Measurements from ENCODE around the gene ADGRL2.
"Not testable (repeated sequence)": the region's sequence is repeated elsewhere in the genome, so short reads cannot be mapped to it uniquely, and the experiment has no call there.

Gene ADGRL2

DNA sequence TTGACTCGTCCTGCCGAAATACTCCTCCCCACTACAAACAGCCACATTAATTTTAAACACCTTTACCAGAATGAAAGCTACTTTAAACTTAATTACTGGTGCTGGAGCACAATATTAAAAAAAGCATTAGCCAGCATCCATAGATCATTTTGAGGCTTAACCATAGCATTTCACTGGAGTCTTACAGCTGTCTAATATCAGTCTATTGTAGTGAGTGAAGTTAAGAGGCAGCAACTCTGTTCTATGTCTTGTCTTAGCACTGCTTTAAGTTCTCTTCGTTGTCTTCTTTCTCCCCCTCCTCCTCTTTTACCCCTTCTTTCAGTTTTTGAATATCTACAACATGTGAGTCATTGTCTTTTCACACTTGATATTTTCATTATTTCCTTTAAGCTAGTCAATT lies 49.3 kb downstream of the ADGRL2 start:
- no peak for DNase-seq

DNA sequence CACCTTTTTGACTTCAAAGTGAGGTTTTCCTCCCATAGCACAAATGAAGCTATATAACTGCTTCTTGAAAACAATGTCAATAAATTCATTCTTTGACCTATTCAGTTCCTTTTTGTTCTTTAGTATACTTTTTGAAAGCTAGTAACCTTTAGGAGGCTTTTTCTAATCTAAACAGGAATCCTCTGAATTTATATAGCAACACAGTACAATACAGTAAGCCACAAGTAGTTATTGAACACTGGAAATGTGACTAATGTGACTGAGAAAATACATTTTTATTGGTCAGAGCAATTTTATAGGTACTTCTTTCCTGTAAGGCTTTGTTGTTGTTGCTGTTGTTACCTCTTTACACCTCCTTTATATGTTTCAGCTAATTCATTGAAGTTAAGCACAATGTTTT lies 49.8 kb downstream of the ADGRL2 start:
- DNase-seq: no peak

DNA sequence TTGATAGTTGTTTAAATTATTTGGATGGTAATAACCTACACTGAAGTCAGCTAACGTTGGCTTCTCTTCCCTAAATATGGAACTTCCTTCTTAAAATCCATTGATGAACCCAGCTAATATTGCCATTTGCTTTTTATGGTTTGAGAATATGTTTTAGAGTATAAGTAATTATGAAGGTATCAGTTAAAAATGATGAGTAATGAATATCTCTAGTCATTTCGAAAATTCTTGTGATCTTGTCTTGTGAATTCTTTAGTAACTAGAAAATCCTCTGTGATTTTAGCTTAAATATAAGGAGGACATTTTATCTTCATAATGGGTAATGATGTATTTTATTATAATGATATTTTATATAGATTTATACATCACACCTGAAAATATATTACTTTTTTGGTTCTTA lies 50.5 kb downstream of the ADGRL2 start:
- DNase-seq: no peak

DNA sequence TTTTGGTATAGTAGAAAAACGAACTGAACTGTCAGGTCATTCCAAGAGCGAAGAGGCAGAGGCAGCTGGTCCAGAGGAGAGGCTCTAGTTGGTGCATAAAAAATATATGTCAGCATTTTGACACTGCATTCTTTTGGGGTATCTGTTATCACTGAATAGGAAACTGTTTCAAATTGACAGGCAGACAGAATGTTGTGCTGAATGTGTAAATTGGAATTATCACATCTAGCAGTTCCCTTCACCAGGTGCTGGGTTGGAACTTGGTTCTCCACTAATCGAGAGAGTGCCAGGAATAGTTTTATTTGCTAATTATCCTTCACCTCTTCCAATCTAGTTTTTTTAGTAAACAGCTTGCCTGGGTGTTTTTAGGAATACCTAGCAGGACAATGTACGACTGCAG lies 52.2 kb downstream of the ADGRL2 start:
- DNase-seq: no peak

DNA sequence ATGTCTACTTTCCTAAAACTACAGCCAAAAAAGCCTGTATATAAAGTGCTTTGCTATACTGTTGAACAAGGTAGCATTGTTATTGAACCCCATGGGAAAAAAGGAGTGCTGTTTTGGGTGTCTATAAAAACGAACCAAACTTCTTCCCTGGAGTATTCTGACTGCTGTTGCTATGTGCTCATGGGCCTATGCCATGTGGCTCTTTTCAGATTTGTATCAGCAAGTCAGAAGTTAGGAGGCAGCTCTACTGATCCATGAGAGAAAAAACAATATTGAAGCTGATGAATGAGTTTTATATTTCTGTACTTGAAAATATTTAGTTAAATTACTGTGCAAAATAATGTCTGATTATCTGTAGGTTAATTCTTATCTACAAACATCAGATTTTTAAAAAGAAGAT lies 66.5 kb downstream of the ADGRL2 start:
- DNase-seq: no peak

DNA sequence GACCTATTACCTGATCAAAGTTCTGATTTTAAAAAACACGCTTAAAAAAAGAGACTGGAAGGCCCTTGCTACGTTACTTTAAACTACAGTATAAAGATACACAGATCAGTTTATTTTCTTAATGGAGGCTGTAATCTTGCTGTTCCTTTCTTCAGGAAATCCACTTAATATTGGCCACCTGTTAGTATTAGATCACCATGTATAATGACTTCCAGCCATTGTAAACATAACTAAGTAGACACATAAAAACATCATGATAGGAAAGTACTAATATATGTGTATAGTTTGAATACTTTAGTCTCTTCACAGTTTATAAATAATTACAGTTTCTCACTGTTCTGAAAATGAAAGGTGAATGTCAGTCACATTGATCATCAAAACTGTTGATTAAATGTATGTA lies 68.6 kb downstream of the ADGRL2 start:
- DNase-seq: no peak

DNA sequence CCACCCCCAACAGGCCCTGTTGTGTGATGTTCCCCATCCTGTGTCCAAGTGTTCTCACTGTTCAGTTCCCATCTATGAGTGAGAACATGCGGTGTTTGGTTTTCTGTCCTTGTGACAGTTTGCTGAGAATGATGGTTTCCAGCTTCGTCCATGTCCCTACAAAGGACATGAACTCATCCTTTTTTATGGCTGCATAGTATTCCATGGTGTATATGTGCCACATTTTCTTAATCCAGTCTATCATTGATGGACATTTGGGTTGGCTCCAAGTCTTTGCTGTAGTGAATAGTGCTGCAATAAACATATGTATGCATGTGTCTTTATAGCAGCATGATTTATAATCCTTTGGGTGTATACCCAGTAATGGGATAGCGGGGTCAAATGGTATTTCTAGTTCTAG lies 70.4 kb downstream of the ADGRL2 start:
- not testable (repeated sequence) for DNase-seq

DNA sequence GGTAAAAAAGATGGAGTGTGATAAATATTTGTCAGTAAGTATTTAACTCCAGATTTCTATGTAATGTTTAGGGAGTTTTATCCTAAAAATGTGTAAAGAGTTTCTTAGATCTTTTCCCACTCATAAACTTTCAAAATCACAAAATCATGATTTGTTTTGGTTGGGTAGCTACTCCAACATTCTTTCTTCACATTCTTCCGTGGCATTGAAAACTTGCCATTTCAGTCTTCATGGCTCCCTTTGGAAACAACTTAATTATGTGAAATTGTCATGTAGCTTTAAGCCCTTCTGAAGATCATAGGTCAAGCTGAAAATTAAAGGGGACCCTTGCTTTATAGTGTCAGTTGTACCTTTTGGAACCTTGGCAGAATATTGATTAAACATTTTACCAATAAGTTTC lies 73.2 kb downstream of the ADGRL2 start:
- no peak for DNase-seq

DNA sequence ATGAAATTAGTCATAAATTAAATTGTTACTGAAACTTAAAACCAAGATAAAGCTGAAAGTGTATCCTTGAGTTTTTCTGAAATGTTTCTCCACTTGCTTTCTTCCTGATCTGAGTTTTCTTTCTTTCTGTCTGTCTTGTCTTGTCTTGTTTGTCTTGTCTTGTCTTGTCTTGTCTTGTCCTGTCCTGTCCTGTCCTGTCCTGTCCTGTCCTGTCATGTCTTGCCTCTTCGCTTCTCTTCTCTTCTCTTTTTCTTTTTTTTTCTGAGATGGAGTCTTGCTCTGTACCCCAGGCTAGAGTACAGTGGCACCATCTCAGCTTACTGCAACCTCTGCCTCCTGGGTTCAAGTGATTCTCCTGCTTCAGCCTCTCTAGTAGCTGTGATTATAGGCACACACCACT lies 73.7 kb downstream of the ADGRL2 start:
- DNase-seq: no peak

DNA sequence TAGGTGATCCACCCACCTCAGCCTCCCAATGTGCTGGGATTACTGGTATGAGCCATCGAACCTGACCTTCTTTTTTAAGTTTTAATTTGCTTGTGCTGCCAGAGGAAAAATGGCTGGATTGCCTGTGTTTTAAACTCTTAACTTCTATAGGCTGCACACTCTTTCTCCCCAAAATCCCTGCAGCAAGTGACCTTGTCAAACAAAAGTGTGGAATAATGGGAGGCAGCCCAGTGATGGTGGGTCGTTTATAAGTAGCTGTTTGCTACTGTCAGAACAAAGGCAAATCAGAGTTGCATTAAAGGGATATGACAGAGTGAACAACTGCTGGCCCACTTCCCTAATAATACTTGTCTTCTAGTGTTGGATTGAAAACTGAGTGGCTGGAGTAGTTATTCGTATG lies 74.2 kb downstream of the ADGRL2 start:
- DNase-seq: no peak

DNA sequence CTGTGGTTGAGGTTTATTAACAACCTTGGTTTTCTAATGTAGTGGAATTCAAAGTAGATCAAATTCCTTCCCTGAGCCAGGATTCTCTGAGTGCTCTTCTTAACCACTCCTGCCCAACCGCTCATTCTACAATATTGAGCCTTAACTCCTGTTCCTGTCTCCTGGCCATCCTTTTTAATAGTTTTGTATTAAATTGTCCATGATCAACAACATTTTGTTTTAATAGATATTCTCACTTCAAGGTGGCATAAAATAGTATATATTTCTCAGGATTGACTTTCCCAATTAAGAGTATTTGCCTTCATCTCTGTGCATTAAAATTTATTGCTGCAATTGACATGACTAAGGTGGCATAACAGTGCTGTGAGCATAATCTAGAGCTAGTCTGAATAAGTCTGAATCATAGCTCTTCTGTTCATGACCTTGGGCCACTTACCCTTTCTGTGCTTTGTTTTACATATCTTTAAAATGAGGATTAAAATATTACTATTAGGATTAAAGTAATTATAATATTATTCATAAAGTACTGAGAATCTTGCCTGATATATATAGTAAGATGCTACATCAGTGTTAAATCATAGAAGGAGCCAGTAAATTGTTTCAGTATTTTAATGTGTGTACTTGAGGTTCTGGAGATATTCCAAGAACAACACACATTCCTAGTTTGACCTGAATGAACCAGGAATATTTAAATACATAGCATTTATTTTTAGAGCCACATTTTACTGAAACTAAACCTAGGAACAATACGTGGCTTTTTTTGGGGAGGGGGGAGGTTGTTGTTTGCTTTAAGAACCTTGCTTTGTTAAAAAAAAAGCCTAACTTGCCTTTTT lies 76.4 kb downstream of the ADGRL2 start:
- DNase-seq: no peak

DNA sequence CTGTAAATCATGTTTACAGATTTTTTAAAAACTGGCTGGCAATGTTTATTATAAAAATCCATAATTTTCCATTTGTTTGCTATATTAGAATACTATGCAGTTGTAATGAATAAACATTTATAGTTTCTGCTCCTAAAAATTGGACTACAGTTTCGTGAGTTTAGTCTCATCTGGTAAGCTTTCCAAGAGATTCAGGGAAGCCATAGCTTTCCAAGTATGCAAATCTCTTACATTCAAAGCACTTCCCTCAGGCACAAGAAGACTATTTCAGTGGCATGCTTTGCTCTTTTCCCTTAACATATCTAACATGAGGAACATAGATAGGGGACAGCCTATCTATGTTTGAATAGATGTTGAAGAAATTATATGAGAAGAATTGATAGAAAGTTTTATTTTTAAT lies 77.2 kb downstream of the ADGRL2 start:
- no peak for DNase-seq

DNA sequence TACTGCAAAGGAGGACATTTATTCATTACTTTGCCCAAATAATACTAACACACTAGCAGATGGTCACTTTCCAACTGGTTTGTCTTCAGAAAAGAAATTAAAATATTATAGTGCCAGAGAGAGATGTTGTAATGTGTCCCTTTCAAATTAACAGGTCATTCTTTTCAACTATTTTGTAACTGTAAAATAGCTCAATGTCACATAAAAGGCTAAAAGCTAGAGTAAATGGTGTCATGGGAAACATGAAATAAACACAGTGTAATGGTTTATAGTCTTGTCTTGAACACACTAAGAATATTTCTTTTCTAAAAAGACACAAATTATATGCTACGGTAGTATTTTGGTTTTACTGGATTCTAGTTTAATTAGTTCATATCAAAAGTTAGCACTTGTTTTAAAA lies 77.8 kb downstream of the ADGRL2 start:
- DNase-seq: no peak

DNA sequence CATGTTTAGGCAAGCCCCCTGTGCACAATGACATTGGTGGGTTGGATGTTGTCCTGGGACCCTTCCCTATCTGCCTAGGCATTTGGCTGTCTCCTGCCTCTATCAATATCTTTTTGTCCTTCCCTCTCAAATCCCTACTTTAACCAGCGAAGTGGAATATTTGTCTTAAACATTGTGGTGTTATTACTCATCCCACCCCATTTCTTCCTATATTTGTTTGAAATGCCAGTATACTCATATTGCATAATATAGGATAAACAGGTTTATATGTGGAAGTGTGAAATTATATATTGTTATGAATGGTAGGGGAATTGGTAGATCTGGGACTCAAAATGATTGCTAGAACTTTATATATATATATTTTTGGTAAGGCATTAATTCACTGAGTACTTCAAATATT lies 80.0 kb downstream of the ADGRL2 start:
- no peak for DNase-seq

DNA sequence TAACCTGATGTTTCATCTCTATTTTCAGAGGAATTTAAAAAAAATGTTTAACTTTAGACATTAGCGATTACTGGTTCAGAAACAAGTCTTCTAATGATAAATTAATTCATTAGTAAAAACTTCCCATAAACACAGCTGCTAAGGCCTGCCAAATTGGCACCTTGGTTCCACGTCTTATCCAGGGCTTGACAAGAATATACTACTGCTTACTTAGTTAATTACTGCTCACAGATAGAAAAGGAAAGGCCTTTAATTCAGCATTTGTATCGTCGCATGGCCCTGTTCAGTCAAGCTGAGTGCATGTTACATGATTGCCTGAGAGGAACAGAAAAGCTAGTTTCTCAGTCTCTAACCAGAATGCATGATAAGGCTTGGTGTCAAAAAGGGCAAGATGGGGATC lies 84.6 kb downstream of the ADGRL2 start:
- DNase-seq: no peak

DNA sequence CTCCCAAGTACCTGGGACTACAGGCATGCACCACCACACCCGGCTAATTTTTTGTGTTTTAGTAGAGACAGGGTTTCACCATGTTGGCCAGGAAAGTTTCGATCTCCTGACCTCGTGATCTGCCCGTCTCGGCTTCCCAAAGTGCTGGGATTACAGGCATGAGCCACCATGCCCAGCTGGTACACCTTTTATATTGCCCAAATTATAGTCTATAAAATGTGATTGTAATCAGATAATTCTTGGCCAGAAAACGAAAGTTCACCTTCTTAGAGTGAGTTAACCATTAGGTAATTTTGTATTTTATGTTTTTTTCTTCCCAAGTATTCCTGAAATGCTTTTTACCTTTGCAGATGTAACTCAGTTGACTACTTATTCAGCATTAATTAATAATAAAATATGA lies 85.6 kb downstream of the ADGRL2 start:
- DNase-seq: not testable (repeated sequence)

DNA sequence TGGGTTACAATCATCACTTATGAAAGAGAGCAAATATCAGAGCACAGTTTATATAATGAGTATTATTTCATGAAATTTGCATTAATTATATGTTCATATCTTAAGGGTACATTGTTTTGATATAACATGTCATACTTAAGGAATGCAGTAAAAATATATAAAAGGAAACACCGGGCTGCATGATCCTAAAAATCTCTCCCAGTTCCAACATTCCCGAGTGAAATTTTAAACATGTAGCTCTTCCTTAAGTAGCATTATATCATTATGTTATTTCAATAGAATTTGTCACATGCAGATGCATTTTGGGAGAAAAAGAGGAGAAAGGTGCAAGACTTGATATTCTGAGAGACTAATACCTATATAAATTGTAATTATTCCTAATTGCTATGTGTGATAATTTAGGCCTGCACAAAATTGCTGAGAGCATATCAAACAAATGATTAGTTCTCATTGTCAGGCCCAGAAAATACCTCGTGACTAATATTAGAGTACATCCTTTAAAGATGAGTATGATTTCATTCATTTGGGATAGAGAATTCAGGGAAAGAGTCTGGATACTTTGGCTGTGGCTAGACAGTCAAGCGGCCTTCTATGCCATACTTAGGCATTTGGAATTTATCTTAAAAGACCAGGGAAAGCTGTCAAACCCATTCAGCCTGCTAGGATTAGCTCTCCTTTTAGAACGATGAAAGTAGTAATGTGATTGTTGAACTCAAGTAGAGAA lies 86.8 kb downstream of the ADGRL2 start:
- no peak for DNase-seq

DNA sequence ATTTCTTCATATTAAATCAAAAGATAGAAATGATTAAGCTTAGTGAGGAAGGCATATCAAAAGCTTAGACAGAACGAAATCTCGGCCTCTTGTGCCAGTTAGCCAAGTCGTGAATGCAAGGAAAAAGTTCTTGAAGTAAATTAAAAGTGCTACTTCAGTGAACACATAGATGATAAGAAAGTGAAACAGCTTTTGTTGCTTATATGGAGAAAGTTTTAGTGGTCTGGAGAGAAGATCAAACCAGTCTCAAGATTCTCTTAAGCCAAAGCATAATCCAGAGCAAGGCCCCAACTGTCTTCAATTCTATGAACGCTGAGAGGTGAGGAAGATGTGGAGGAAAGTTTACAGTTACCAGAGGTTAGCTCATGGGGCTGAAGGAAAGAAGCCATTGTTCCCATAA lies 88.4 kb downstream of the ADGRL2 start:
- DNase-seq: no peak

DNA sequence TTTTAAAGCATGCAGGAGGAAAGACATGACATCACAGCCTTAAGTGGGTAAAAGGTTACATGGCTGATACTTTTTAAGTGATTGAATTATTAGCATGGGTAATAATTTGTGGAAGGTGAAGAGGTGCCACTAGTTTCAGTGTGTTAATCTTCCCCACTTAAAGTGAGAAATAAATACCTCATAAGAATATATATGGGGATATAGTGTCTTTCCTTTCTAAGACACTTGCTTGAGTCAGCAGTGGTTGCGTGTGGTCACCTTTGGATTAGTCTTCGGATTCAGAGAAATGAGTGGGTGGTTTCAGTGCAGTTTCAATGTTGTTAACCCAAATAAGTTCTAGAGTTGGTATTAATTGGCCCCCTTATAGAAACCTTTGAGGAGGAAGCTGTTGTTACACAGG lies 94.1 kb downstream of the ADGRL2 start:
- no peak for DNase-seq

DNA sequence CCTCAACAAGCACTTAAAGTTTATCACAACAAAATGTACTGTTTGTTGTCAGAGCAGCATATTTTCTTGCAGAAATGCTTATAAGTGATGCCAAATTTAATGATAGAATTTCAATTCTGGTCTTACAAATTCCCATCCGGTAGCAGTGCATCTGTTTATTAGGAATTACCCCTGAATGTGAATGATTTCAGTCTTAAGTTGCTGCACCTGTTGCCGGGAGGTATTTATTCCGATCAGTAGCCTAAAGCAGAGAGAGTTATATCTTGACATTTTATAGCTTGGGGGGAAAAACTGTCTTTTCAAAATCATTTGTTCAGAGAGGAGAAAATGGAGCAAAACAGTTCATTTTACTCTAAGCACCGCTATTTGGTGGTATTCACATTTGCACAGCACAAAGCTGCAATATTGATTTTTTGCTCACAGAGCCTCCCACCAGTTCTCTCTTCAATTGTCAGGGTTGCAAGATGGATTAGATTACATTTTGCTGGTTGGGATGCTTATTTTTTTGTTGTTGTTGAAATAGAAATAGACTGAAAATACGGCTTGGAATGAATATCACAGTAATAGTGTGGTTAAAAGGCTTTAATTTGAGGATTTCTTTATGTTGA lies 98.6 kb downstream of the ADGRL2 start:
- DNase-seq: no peak

DNA sequence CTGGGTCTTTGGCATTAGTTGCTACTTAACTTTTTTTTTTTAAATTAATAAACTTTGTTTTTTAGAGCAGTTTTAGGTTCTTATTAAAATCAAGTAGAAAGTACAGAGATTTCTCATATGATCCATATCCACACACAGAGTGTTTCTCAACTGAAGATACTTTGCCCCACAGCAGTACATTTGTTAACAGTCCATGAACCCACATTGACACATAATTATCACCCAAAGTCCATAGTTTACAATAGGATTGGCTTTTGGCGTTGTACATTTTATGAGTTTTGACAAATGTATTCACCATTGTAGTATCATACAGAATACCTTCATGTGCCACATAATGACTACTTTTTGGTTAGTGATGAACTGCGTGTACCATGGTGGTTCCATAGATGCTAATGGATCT lies 106.8 kb downstream of the ADGRL2 start:
- no peak for DNase-seq

DNA sequence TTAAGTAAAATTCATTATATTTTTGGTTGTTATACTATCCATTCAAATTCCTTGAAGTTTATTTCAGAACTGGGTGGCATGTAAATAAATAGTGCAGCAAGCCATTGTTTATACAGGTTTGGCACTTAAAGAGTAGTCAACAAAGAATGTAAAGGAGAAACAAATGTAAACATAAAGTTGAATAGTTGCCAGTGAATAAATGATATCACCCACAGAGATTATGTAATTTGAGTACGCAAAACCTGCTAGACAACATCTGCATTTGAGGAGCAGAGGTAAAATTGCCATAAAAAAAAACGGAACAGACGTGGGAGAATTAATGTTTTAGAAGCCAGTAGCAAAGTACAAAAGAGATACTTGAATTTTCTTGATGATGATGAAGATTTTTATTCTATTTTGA lies 111.6 kb downstream of the ADGRL2 start:
- DNase-seq: no peak

DNA sequence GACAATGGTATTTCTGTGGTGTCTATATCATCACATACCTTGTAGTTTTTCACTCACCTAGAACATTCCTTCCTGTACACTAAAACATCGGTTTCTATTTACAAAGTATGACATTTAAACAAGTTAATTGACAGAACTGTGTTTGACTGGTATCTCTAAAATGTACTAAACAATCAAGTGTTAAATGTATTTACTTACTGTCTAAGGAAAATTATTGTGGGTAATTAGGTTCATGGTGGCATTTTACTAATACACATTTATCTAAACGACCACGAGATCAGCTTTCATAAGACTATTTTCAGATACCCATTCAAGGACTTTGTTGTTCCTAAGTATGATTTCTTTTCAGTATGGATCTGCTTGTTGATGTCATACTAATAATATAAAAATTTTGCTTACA lies 115.2 kb downstream of the ADGRL2 start:
- DNase-seq: no peak

DNA sequence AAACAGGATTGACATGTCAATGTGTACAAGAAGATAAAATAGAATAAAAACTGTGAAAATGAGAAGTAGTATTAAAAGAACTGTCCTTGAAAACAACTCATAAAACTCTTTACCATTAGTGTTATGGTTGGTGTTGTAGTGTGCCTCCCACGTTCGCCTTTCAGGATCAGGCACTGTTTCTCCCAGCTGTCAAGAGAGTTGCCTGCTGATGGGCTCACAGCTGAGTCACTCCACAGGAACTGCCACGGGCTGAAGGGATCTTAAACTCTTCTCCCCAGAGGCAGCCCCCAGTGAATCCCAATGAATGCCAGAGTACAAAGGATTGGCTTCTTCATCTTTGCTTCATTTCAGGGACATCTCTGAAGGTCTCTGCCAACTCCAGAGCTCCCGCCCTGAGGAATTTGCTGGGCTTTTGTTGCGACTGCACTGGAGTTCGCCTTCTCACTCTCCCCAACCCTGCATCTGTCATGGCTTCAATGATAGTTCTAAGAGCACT lies 119.6 kb downstream of the ADGRL2 start:
- DNase-seq: no peak

All from inflammatory macrophage (primary cell).